Liver (tissue), 10 donors: ENCODE measurements around the gene MEGF6. TPM values are rescaled to one million over a fixed set of nuclear protein-coding genes. Genes with fewer than 3 reads are reported as not detected.

ENCODE experiments used
- DNase-seq: peaks from one replicate; pipeline ENCODE4 v3.0.0-alpha.2; 2017; ENCODE audit warnings: low spot score
- H3K27ac ChIP-seq, 2 donors: one replicate each; pipeline ENCODE4 v1.7.0; 2013; ENCODE audit warnings: inconsistent platforms in 2 of 2, low read length in 2 of 2, control low read depth in 1 of 2, low read depth in 1 of 2, mild to moderate bottlenecking in 1 of 2
- H3K27me3 ChIP-seq, 4 donors: one replicate each; pipeline versions ENCODE4 v1.6.1 to v1.7.0; 2013; ENCODE audit warnings: low read length in 3 of 4, inconsistent platforms in 1 of 4, mild to moderate bottlenecking in 1 of 4, moderate library complexity in 1 of 4; ENCODE audit not compliant: control insufficient read depth in 4 of 4, insufficient read depth in 4 of 4
- H3K36me3 ChIP-seq, 4 donors: one replicate each; pipeline versions ENCODE4 v1.6.1 to v1.7.0; 2013; ENCODE audit warnings: low read length in 3 of 4, mild to moderate bottlenecking in 3 of 4, low read depth in 1 of 4, moderate library complexity in 1 of 4; ENCODE audit not compliant: control insufficient read depth in 4 of 4, insufficient read depth in 3 of 4
- H3K4me1 ChIP-seq, 4 donors: one replicate each; pipeline versions ENCODE4 v1.6.1 to v1.7.0; 2013; ENCODE audit warnings: low read length in 3 of 4, mild to moderate bottlenecking in 3 of 4, moderate library complexity in 1 of 4; ENCODE audit not compliant: control insufficient read depth in 4 of 4, insufficient read depth in 4 of 4
- H3K4me3 ChIP-seq, 3 donors: one replicate each; pipeline versions ENCODE4 v1.6.1 to v1.7.0; 2013; ENCODE audit warnings: low read length in 3 of 3, control low read depth in 1 of 3, low read depth in 1 of 3, mild to moderate bottlenecking in 1 of 3
- H3K9ac ChIP-seq, 2 donors: one replicate each; pipeline ENCODE4 v1.7.0; 2013; ENCODE audit warnings: low read length in 2 of 2, mild to moderate bottlenecking in 2 of 2, moderate library complexity in 2 of 2, control low read depth in 1 of 2, low read depth in 1 of 2
- H3K9me3 ChIP-seq, 4 donors: one replicate each; pipeline versions ENCODE4 v1.6.1 to v1.7.0; 2013; ENCODE audit warnings: low read length in 3 of 4; ENCODE audit not compliant: control insufficient read depth in 4 of 4
- EGR1 ChIP-seq, 2 donors: IDR thresholded peaks; 2 replicates each; pipeline ENCODE4 v1.6.1; 2016 to 2018; ENCODE audit warnings: antibody characterized with exemption in 2 of 2, low read depth in 2 of 2
- FOXA1 ChIP-seq: IDR thresholded peaks from 2 replicates; pipeline ENCODE4 v1.6.1; 2016; ENCODE audit warnings: antibody characterized with exemption
- FOXA2 ChIP-seq: IDR thresholded peaks from 2 replicates; pipeline ENCODE4 v1.6.1; 2016; ENCODE audit warnings: antibody characterized with exemption
- HNF4A ChIP-seq, 2 donors: conservative IDR thresholded peaks; 2 replicates each; pipeline ENCODE4 v1.6.1; 2016; ENCODE audit warnings: antibody characterized with exemption in 2 of 2, mild to moderate bottlenecking in 2 of 2
- HNF4G ChIP-seq: IDR thresholded peaks from 2 replicates; pipeline ENCODE4 v1.6.1; 2016; ENCODE audit warnings: antibody characterized with exemption
- JUND ChIP-seq, 2 donors: IDR thresholded peaks; 2 replicates each; pipeline ENCODE4 v1.6.1; 2016; ENCODE audit warnings: antibody characterized with exemption in 2 of 2
- NR2F2 ChIP-seq: IDR thresholded peaks from 2 replicates; pipeline ENCODE4 v1.6.1; 2016; ENCODE audit warnings: antibody characterized with exemption
- REST ChIP-seq: IDR thresholded peaks from 2 replicates; pipeline ENCODE4 v1.6.1; 2016; ENCODE audit warnings: antibody characterized with exemption, mild to moderate bottlenecking
- RXRA ChIP-seq, 2 donors: IDR thresholded peaks; 2 replicates each; pipeline ENCODE4 v1.6.1; 2017 to 2018; ENCODE audit warnings: antibody characterized with exemption in 2 of 2, mild to moderate bottlenecking in 1 of 2
- TAF1 ChIP-seq: conservative IDR thresholded peaks from 2 replicates; pipeline ENCODE4 v1.6.1; 2016; ENCODE audit warnings: antibody characterized with exemption, mild to moderate bottlenecking
- YY1 ChIP-seq: IDR thresholded peaks from 2 replicates; pipeline ENCODE4 v1.6.1; 2016; ENCODE audit warnings: antibody characterized with exemption, mild to moderate bottlenecking
- WGBS: extraction: QIAGEN DNeasy Blood & Tissue Kit; methylation state at CpG from one replicate; pipeline ENCODE4 v1.1.7; 2013; 5-methylcytosine and 5-hydroxymethylcytosine counted together
- polyA plus RNA-seq, 2 donors: library from polyadenylated mRNA; stranded (reverse) in 1 of 2; unstranded in 1 of 2; fragments of 200-250 nt in 1 of 2; fragments of >200 nt in 1 of 2; fragmentation: Nextera tagmentation in 1 of 2; extraction: Ambion mirVana in 1 of 2; gene quantifications; one replicate each; pipeline versions ENCODE4 v1.2.1 to v1.2.3, GENCODE V29; 2013 to 2015
- small RNA-seq: library from RNA; depleted of rRNA; stranded (forward); fragments of <200 nt; gene quantifications from one replicate; pipeline ENCODE3, GENCODE V24; 2014
- total RNA-seq, 2 donors: library from RNA; depleted of rRNA; stranded (reverse); fragments of >200 nt; gene quantifications; one replicate each; pipeline ENCODE4 v1.2.3, GENCODE V29; 2014
- TF ChIP-seq, protein P1 (sequence below): IDR thresholded peaks from 2 replicates; pipeline ENCODE4 v1.6.1; 2016; ENCODE audit warnings: antibody characterized with exemption
- TF ChIP-seq, protein P2 (sequence below): fragments of 150-350 bp; IDR thresholded peaks from 2 replicates; pipeline ENCODE4 v1.5.1; 2017; ENCODE audit warnings: improper control_type of control experiment, low read depth, low read length; ENCODE audit not compliant: missing input control
- donor health status: healthy.
- donor health status: healthy.
- donor health status: healthy.
- donor health status: healthy.
- donor health status: healthy.

MEGF6 gene
- total and polyA plus RNA-seq, 4 donors = 1.3 to 11.0 (median 4.0) TPM

GRCh38 chr1:3440711-3441409 lies 170.4 kb downstream of the MEGF6 start (continued):
- TF ChIP-seq REST (no peak), FOXA1 (no peak), HNF4A (conservative IDR thresholded peaks at IDR 0.05) (no peak), EGR1 (IDR thresholded peaks at IDR 0.05; ENCODE audit: low read depth in 2 of 2) (no peak)

GRCh38 chr1:3440300-3440681 lies 171.0 kb downstream of the MEGF6 start:
- TF ChIP-seq YY1 (no peak), EGR1 (IDR thresholded peaks at IDR 0.05; ENCODE audit: low read depth in 2 of 2) (no peak), HNF4G (no peak), RXRA (IDR thresholded peaks at IDR 0.05) (no peak), NR2F2 (no peak), FOXA2 (no peak), HNF4A (conservative IDR thresholded peaks at IDR 0.05) (no peak), JUND (IDR thresholded peaks at IDR 0.05) (no peak), TAF1 (no peak)
- TF ChIP-seq, protein P1, sequence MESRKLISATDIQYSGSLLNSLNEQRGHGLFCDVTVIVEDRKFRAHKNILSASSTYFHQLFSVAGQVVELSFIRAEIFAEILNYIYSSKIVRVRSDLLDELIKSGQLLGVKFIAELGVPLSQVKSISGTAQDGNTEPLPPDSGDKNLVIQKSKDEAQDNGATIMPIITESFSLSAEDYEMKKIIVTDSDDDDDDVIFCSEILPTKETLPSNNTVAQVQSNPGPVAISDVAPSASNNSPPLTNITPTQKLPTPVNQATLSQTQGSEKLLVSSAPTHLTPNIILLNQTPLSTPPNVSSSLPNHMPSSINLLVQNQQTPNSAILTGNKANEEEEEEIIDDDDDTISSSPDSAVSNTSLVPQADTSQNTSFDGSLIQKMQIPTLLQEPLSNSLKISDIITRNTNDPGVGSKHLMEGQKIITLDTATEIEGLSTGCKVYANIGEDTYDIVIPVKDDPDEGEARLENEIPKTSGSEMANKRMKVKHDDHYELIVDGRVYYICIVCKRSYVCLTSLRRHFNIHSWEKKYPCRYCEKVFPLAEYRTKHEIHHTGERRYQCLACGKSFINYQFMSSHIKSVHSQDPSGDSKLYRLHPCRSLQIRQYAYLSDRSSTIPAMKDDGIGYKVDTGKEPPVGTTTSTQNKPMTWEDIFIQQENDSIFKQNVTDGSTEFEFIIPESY = no peak
- TF ChIP-seq, protein P2, sequence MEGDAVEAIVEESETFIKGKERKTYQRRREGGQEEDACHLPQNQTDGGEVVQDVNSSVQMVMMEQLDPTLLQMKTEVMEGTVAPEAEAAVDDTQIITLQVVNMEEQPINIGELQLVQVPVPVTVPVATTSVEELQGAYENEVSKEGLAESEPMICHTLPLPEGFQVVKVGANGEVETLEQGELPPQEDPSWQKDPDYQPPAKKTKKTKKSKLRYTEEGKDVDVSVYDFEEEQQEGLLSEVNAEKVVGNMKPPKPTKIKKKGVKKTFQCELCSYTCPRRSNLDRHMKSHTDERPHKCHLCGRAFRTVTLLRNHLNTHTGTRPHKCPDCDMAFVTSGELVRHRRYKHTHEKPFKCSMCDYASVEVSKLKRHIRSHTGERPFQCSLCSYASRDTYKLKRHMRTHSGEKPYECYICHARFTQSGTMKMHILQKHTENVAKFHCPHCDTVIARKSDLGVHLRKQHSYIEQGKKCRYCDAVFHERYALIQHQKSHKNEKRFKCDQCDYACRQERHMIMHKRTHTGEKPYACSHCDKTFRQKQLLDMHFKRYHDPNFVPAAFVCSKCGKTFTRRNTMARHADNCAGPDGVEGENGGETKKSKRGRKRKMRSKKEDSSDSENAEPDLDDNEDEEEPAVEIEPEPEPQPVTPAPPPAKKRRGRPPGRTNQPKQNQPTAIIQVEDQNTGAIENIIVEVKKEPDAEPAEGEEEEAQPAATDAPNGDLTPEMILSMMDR = no peak
- no peak overlapping the region for H3K9ac ChIP-seq
- no peaks in the 10 kb centered on the region for H3K27me3 ChIP-seq
- DNase-seq = no peak
- no peak overlapping the region for H3K4me3 ChIP-seq
- H3K9me3 ChIP-seq = no peaks in the 10 kb centered on the region
- no peaks in the 10 kb centered on the region for H3K36me3 ChIP-seq
- H3K27ac ChIP-seq = no peak overlapping the region
- WGBS = 61% methylated on average over 10 of the region's 10 CpGs
- H3K4me1 ChIP-seq = no peaks in the 10 kb centered on the region

Small RNAs within 50 kb of the gene (small RNA-seq; reads per million reads assigned to genes)
- gene MIR551A = 0.09 reads per million

Other genes starting within 250 kb of the MEGF6 start
- gene ARHGEF16, start 156.8 kb downstream of the MEGF6 start, total RNA-seq = 1 to 10 TPM in 1 of 2 donors, under 1 TPM in 1; 0.65 to 5.6 TPM
- 1 to 10 TPM; 2.4 to 3.3 TPM for gene ARHGEF16, start 156.8 kb downstream of the MEGF6 start, polyA plus RNA-seq
- gene TPRG1L, start 13.5 kb upstream of the MEGF6 start, total RNA-seq = 10 to 100 TPM; 29.3 to 42.5 TPM
- 10 to 100 TPM; 45.3 to 51.0 TPM for gene TPRG1L, start 13.5 kb upstream of the MEGF6 start, polyA plus RNA-seq
- gene WRAP73, start 38.6 kb upstream of the MEGF6 start, total RNA-seq = 10 to 100 TPM; 10.7 to 14.6 TPM
- 1 to 10 TPM; 7.6 to 9.4 TPM for gene WRAP73, start 38.6 kb upstream of the MEGF6 start, polyA plus RNA-seq
- under 1 TPM; 0.08 to 0.19 TPM for gene TP73, start 41.0 kb upstream of the MEGF6 start, total RNA-seq
- under 1 TPM; 0.18 to 0.29 TPM for gene TP73, start 41.0 kb upstream of the MEGF6 start, polyA plus RNA-seq
- gene CCDC27, start 140.9 kb upstream of the MEGF6 start, total RNA-seq = not detected
- not detected for gene CCDC27, start 140.9 kb upstream of the MEGF6 start, polyA plus RNA-seq
- 10 to 100 TPM in 1 of 2 donors, 1 to 10 TPM in 1; 1.8 to 82.9 TPM for gene SMIM1, start 161.2 kb upstream of the MEGF6 start, total RNA-seq
- 10 to 100 TPM in 1 of 2 donors, 1 to 10 TPM in 1; 9.0 to 11.5 TPM for gene SMIM1, start 161.2 kb upstream of the MEGF6 start, polyA plus RNA-seq
- gene LRRC47, start 185.0 kb upstream of the MEGF6 start, total RNA-seq = 10 to 100 TPM; 13.2 to 23.8 TPM
- gene LRRC47, start 185.0 kb upstream of the MEGF6 start, polyA plus RNA-seq = 10 to 100 TPM in 1 of 2 donors, 1 to 10 TPM in 1; 8.7 to 17.5 TPM
- gene CEP104, start 245.7 kb upstream of the MEGF6 start, total RNA-seq = 10 to 100 TPM in 1 of 2 donors, 1 to 10 TPM in 1; 9.1 to 23.2 TPM
- gene CEP104, start 245.7 kb upstream of the MEGF6 start, polyA plus RNA-seq = 10 to 100 TPM in 1 of 2 donors, 1 to 10 TPM in 1; 7.5 to 14.9 TPM
- 1 to 10 TPM; 4.2 to 6.1 TPM for gene DFFB, start 246.0 kb upstream of the MEGF6 start, total RNA-seq
- 1 to 10 TPM in 1 of 2 donors, under 1 TPM in 1; 0.92 to 1.6 TPM for gene DFFB, start 246.0 kb upstream of the MEGF6 start, polyA plus RNA-seq